ENCODE data around the gene BCAS1. TPM values are rescaled to one million over a fixed set of nuclear protein-coding genes. Genes with fewer than 3 reads are reported as not detected.
A peak's percentile ranks its signal among the peaks of the same experiment; 100 is the strongest.
"Not testable (repeated sequence)": the region's sequence is repeated elsewhere in the genome, so short reads cannot be mapped to it uniquely, and the experiment has no call there.

The BCAS1 gene
- total RNA-seq, 2 donors from 2014 or later: not detected

DNA sequence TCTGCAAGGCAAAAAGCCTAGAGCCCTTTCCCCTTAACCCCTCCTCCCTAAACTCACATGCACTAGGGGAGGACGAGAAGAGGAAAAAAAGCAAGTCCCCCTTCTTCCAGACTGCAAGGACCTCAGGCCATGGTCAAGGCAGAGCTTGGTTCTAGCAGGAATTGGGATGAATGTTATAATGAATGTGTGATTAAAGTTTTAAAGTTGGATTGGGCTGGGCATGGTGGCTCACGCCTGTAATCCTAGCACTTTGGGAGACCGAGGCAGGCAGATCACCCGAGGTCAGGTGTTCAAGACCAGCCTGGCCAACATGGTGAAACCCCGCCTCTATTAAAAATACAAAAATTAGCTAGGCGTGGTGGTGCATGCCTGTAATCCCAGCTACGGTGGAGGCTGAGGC, 64.2 kb downstream of the BCAS1 start:
- not testable (repeated sequence) for DNase-seq; ATAC-seq (replicated peaks in 1 of 2); H3K27ac Mint-ChIP-seq; H3K4me3 Mint-ChIP-seq
- H3K9me3 Mint-ChIP-seq: peaks cover 7 to 10% of the 10 kb centered on the region in 2 donors
- H3K27me3 Mint-ChIP-seq (ENCODE audit: low read depth): peaks cover 21% of the 10 kb centered on the region
- H3K36me3 Mint-ChIP-seq (ENCODE audit: insufficient read depth in 2 of 2): peaks cover 8 to 14% of the 10 kb centered on the region in 2 donors
- peaks cover 12% of the 10 kb centered on the region for H3K4me1 Mint-ChIP-seq (ENCODE audit: low read depth)

- peaks cover 9 to 15% of the 10 kb centered on the region in 2 donors for H3K36me3 Mint-ChIP-seq (ENCODE audit: insufficient read depth in 2 of 2)
- peaks cover 12% of the 10 kb centered on the region for H3K4me1 Mint-ChIP-seq (ENCODE audit: low read depth)
- peaks cover 21% of the 10 kb centered on the region for H3K27me3 Mint-ChIP-seq (ENCODE audit: low read depth)
- H3K4me3 Mint-ChIP-seq: no peak overlapping the region
- DNase-seq: no peak
- no peak overlapping the region for H3K27ac Mint-ChIP-seq
- peaks cover 10 to 14% of the 10 kb centered on the region in 2 donors for H3K9me3 Mint-ChIP-seq
- no peak for ATAC-seq (replicated peaks in 1 of 2)
These were observed 64.9 kb downstream of the BCAS1 start for GRCh38 chr20:54005524-54005923.

DNA sequence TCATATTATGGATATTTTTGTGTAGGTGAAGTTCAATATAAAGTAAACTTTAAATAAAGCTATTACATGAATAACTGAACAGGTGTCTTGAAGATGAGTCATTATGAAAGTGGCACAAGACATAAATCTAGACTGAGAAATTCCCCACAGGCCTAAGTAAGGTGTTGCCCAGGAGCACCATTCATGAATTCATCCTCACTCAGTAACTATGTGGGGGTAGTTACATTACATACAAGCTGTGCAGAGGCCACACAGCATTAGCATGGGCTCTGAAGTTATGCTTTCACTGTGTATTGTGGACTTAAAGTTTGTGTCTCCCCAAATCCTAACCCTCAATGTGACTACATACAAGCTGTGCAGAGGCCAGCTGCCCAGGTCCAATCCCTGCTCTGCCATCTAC, 65.9 kb downstream of the BCAS1 start:
- DNase-seq (peak in 1 of 2 donors; percentile 6), ATAC-seq (replicated peaks in 1 of 2) (peak; percentile 84 to 97)
- peaks cover 12% of the 10 kb centered on the region for H3K4me1 Mint-ChIP-seq (ENCODE audit: low read depth)
- H3K27me3 Mint-ChIP-seq (ENCODE audit: low read depth): peaks cover 14% of the 10 kb centered on the region
- no peak overlapping the region for H3K4me3 Mint-ChIP-seq
- peaks cover 12 to 18% of the 10 kb centered on the region in 2 donors for H3K36me3 Mint-ChIP-seq (ENCODE audit: insufficient read depth in 2 of 2)
- H3K9me3 Mint-ChIP-seq: peaks cover 14 to 19% of the 10 kb centered on the region in 2 donors
- no peak overlapping the region for H3K27ac Mint-ChIP-seq

GRCh38 chr20:54002741-54003140, 67.7 kb downstream of the BCAS1 start:
- H3K9me3 Mint-ChIP-seq: peaks cover 14 to 20% of the 10 kb centered on the region in 2 donors
- peaks cover 14% of the 10 kb centered on the region for H3K27me3 Mint-ChIP-seq (ENCODE audit: low read depth)

GRCh38 chr20:54002056-54002575, 68.3 kb downstream of the BCAS1 start:
- Mint-ChIP-seq H3K36me3 (ENCODE audit: insufficient read depth in 2 of 2) (peaks cover 12 to 18% of the 10 kb centered on the region in 2 donors), H3K27ac (no peak overlapping the region), H3K4me3 (no peak overlapping the region), H3K9me3 (peaks cover 14 to 20% of the 10 kb centered on the region in 2 donors), H3K4me1 (ENCODE audit: low read depth) (peaks cover 12% of the 10 kb centered on the region), H3K27me3 (ENCODE audit: low read depth) (peaks cover 16% of the 10 kb centered on the region)
- DNase-seq (no peak), ATAC-seq (replicated peaks in 1 of 2) (no peak)

More at GRCh38 chr20:54002741-54003140, 67.7 kb downstream of the BCAS1 start:
- Mint-ChIP-seq H3K4me3 (no peak overlapping the region), H3K36me3 (ENCODE audit: insufficient read depth in 2 of 2) (peaks cover 12 to 18% of the 10 kb centered on the region in 2 donors), H3K27ac (no peak overlapping the region), H3K4me1 (ENCODE audit: low read depth) (peaks cover 12% of the 10 kb centered on the region)
- ATAC-seq (replicated peaks in 1 of 2) (no peak), DNase-seq (no peak)

GRCh38 chr20:54000914-54001313, 69.5 kb downstream of the BCAS1 start:
- H3K36me3 Mint-ChIP-seq (ENCODE audit: insufficient read depth in 2 of 2): peaks cover 12 to 18% of the 10 kb centered on the region in 2 donors
- peaks cover 12% of the 10 kb centered on the region for H3K4me1 Mint-ChIP-seq (ENCODE audit: low read depth)
- DNase-seq: no peak
- H3K4me3 Mint-ChIP-seq: no peak overlapping the region
- peaks cover 28% of the 10 kb centered on the region for H3K27me3 Mint-ChIP-seq (ENCODE audit: low read depth)
- no peak for ATAC-seq (replicated peaks in 1 of 2)
- peaks cover 14 to 20% of the 10 kb centered on the region in 2 donors for H3K9me3 Mint-ChIP-seq
- no peak overlapping the region for H3K27ac Mint-ChIP-seq

- Mint-ChIP-seq H3K27me3 (ENCODE audit: low read depth) (peaks cover 35% of the 10 kb centered on the region), H3K27ac (no peak overlapping the region), H3K4me3 (no peak overlapping the region), H3K9me3 (peaks cover 14 to 20% of the 10 kb centered on the region in 2 donors), H3K36me3 (ENCODE audit: insufficient read depth in 2 of 2) (peaks cover 12 to 18% of the 10 kb centered on the region in 2 donors), H3K4me1 (ENCODE audit: low read depth) (peaks cover 12% of the 10 kb centered on the region)
- DNase-seq: no peak
- ATAC-seq (replicated peaks in 1 of 2): no peak
These were observed 70.1 kb downstream of the BCAS1 start for GRCh38 chr20:54000262-54000661.

DNA sequence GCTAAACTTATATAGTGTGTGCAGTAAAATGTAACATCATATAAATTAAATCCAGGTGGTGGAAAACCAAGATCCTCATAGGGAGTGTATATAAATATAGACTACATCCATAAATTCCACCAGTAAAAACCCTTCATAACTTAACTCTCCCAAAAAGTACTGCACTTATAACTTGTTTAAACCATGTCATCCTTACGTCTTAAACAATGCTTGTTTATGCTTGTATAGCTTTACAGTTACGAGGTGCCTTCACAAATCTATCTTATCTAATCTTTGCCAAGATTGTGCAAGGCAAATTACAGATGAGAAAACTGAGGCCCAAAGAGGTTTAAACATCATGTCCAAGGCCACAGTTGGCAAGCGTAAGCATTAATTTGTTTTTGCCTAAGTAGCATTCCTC, 71.3 kb downstream of the BCAS1 start:
- DNase-seq (no peak), ATAC-seq (replicated peaks in 1 of 2) (no peak)
- Mint-ChIP-seq H3K36me3 (ENCODE audit: insufficient read depth in 2 of 2) (peaks cover 12 to 18% of the 10 kb centered on the region in 2 donors), H3K4me1 (ENCODE audit: low read depth) (peaks cover 1% of the 10 kb centered on the region), H3K27me3 (ENCODE audit: low read depth) (peaks cover 41% of the 10 kb centered on the region), H3K4me3 (no peak overlapping the region), H3K9me3 (peaks cover 14 to 20% of the 10 kb centered on the region in 2 donors), H3K27ac (no peak overlapping the region)

- Mint-ChIP-seq H3K27ac (no peak overlapping the region), H3K36me3 (ENCODE audit: insufficient read depth in 2 of 2) (peaks cover 7 to 8% of the 10 kb centered on the region in 2 donors), H3K9me3 (peaks cover 11 to 15% of the 10 kb centered on the region in 2 donors), H3K27me3 (ENCODE audit: low read depth) (peaks cover 27% of the 10 kb centered on the region), H3K4me1 (ENCODE audit: low read depth) (no peaks in the 10 kb centered on the region), H3K4me3 (no peak overlapping the region)
- no peak for ATAC-seq (replicated peaks in 1 of 2)
- DNase-seq: no peak
These were observed 73.6 kb downstream of the BCAS1 start for GRCh38 chr20:53996584-53997486.

DNA sequence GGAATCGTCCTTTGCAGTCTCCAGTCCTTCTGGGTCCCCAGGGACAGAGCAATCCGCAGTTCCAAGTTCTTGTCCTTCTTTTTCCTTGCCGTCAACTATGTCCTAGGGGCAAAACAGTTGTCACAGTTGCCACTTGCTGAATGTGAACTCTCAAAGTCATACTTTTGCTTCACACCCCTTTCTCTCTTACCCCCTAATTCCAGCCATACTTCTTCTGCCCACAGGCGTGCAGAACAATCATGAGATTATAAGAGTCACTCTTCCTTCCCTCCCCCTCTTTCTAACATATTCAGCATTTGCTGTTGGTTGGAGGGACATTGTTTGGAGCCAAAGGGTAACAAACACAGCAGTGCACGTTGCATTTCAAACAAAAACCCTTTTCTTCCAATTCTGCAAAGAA, 74.4 kb downstream of the BCAS1 start:
- H3K4me3 Mint-ChIP-seq: no peak overlapping the region
- DNase-seq: no peak
- H3K36me3 Mint-ChIP-seq (ENCODE audit: insufficient read depth in 2 of 2): peaks cover 4% of the 10 kb centered on the region in 2 donors
- no peaks in the 10 kb centered on the region for H3K4me1 Mint-ChIP-seq (ENCODE audit: low read depth)
- H3K27ac Mint-ChIP-seq: no peak overlapping the region
- peaks cover 35% of the 10 kb centered on the region for H3K27me3 Mint-ChIP-seq (ENCODE audit: low read depth)
- no peak for ATAC-seq (replicated peaks in 1 of 2)
- peaks cover 7 to 9% of the 10 kb centered on the region in 2 donors for H3K9me3 Mint-ChIP-seq

- Mint-ChIP-seq H3K9me3 (no peaks in the 10 kb centered on the region), H3K4me3 (no peak overlapping the region), H3K27ac (no peak overlapping the region), H3K4me1 (ENCODE audit: low read depth) (no peaks in the 10 kb centered on the region), H3K36me3 (ENCODE audit: insufficient read depth in 2 of 2) (no peaks in the 10 kb centered on the region), H3K27me3 (ENCODE audit: low read depth) (peaks cover 40% of the 10 kb centered on the region)
- ATAC-seq (replicated peaks in 1 of 2) (no peak), DNase-seq (no peak)
These were observed 76.3 kb downstream of the BCAS1 start for GRCh38 chr20:53994088-53994487.

- no peak overlapping the region for H3K4me3 Mint-ChIP-seq
- ATAC-seq (replicated peaks in 1 of 2) (no peak), DNase-seq (no peak)
- no peaks in the 10 kb centered on the region for H3K4me1 Mint-ChIP-seq (ENCODE audit: low read depth)
- no peak overlapping the region for H3K27ac Mint-ChIP-seq
- H3K27me3 Mint-ChIP-seq (ENCODE audit: low read depth): peaks cover 40% of the 10 kb centered on the region
- no peaks in the 10 kb centered on the region for H3K36me3 Mint-ChIP-seq (ENCODE audit: insufficient read depth in 2 of 2)
- H3K9me3 Mint-ChIP-seq: no peaks in the 10 kb centered on the region
These were observed 77.1 kb downstream of the BCAS1 start for GRCh38 chr20:53993310-53993709.

DNA sequence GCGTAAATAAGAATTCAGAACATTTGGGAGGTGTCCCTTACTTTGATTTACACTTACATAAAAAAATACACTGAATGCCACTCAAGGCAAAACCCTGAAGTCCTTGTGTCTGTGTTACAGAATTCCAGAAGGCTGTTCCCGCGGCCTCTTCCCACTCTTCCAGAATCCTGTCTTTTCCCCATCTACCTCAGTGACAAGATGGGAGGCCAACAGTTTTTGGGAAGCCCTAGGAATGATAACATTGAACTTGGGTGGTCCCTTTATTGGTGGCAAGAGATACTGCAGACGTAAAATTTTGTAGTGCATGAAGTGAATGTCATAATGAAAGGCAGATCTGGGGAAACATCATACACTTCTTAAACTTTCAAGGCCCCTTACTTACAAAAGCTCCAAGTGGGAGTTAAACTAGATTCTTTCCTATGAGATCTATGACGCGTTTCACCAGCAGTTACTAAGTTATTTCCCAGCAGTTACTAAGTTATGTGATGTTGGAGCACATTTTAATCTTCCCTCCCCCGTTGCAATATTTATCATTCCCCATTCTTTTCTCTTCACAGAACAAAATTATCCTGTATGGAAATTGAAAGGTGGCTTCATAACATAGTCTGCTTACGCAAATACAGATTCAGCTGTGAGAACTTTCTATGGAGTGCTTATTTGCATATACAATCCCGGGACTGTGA, 79.5 kb downstream of the BCAS1 start:
- no peak for DNase-seq
- peaks cover 31% of the 10 kb centered on the region for H3K27me3 Mint-ChIP-seq (ENCODE audit: low read depth)
- no peaks in the 10 kb centered on the region for H3K4me1 Mint-ChIP-seq (ENCODE audit: low read depth)
- H3K9me3 Mint-ChIP-seq: no peaks in the 10 kb centered on the region
- no peak overlapping the region for H3K4me3 Mint-ChIP-seq
- ATAC-seq (replicated peaks in 1 of 2): no peak
- H3K36me3 Mint-ChIP-seq (ENCODE audit: insufficient read depth in 2 of 2): no peaks in the 10 kb centered on the region
- H3K27ac Mint-ChIP-seq: no peak overlapping the region

Measured in activated T-cell treated with anti-CD3 and anti-CD28 coated beads, Interleukin-2, amount 50 U/mL, for 72 hours (primary cell).